A549 (cell line): ENCODE results near the gene M6PR.

Experiments used
- NR3C1 ChIP-seq: fragments of >200 bp; sonication (Bioruptor Twin); formaldehyde crosslinking; IDR thresholded peaks from 3 replicates; pipeline ENCODE4 v1.6.1; 2017
- POLR2AphosphoS2 ChIP-seq: conservative IDR thresholded peaks from 2 replicates; pipeline ENCODE4 v1.6.1; 2012; ENCODE audit warnings: low read length, improper control_type of control experiment, inconsistent platforms
- RAD21 ChIP-seq, 2 experiments: fragments of >200 bp in 1 of 2; sonication (Bioruptor Twin) in 1 of 2; formaldehyde crosslinking in 1 of 2; IDR thresholded peaks in 1 of 2; conservative IDR thresholded peaks in 1 of 2; 2 replicates in 1 of 2; 3 replicates in 1 of 2; pipeline ENCODE4 v1.6.1; 2012 to 2018; ENCODE audit warnings: inconsistent platforms in 1 of 2

DNA sequence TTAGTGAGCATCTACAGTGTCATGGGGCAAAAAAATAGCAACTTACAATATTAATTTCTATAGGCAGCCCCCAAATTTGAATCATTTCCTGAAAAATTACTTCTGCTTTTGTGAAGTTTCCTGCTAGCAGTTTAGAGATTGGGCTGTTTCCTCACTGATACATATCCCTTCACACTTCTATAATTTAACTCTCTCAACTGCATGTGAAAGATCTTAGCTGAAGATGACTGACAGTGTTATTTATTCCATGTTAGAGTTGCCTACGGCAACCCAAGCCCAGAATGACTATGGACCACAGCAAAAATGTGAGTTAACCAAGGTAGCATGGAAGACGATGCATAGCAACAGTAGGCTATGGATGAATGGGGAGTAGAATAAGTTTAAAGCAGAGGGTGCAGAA is 40.0 kb upstream of the M6PR start, which contains the start of gene KLRG1:
- no peak for TF ChIP-seq POLR2AphosphoS2
- no peak for TF ChIP-seq RAD21 (conservative IDR thresholded peaks at IDR 0.05 in 1 of 2, IDR thresholded peaks at IDR 0.05 in 1 of 2)
- TF ChIP-seq NR3C1, result no peak
